IPS DF 6.9 (cell line): ENCODE results near the gene PRDX3.
A peak's percentile ranks its signal among the peaks of the same experiment; 100 is the strongest.
"Not testable (repeated sequence)": the region's sequence is repeated elsewhere in the genome, so short reads cannot be mapped to it uniquely, and the experiment has no call there.

ENCODE experiments used
- DNase-seq: peaks from one replicate; pipeline ENCODE4 v3.0.0-alpha.2; 2013; ENCODE audit warnings: low read depth, low spot score
- H3K27ac ChIP-seq: one replicate; pipeline ENCODE4 v1.5.1; 2013; ENCODE audit warnings: low read length, control low read depth
- H3K27me3 ChIP-seq: 2 replicates; pipeline ENCODE4 v1.6.1; 2013; ENCODE audit warnings: mild to moderate bottlenecking, low read length; ENCODE audit not compliant: control insufficient read depth, insufficient read depth
- H3K36me3 ChIP-seq: 2 replicates; pipeline ENCODE4 v1.6.1; 2013; ENCODE audit warnings: low read length; ENCODE audit not compliant: control insufficient read depth, insufficient read depth
- H3K4me1 ChIP-seq: 2 replicates; pipeline ENCODE4 v1.6.1; 2013; ENCODE audit warnings: low read length; ENCODE audit not compliant: control insufficient read depth, insufficient read depth
- H3K4me3 ChIP-seq: 2 replicates; pipeline ENCODE4 v1.5.1; 2013; ENCODE audit warnings: mild to moderate bottlenecking, low read length
- H3K9me3 ChIP-seq: 2 replicates; pipeline ENCODE4 v1.6.1; 2013; ENCODE audit warnings: low read length, inconsistent platforms; ENCODE audit not compliant: control insufficient read depth, insufficient read depth
- WGBS: extraction: QIAGEN DNeasy Blood & Tissue Kit; methylation state at CpG from one replicate; pipeline ENCODE4 v1.1.7; 2013; ENCODE audit warnings: mixed read lengths, missing lambda C conversion rate; ENCODE audit not compliant: insufficient read length, insufficient coverage; 5-methylcytosine and 5-hydroxymethylcytosine counted together

Gene PRDX3

GRCh38 chr10:119190954-119191785 lies 12.6 kb upstream of the PRDX3 start:
- Histone ChIP-seq H3K4me1 (no peaks in the 10 kb centered on the region), H3K36me3 (no peaks in the 10 kb centered on the region), H3K9me3 (no peaks in the 10 kb centered on the region), H3K27ac (no peak overlapping the region), H3K4me3 (no peak overlapping the region), H3K27me3 (no peaks in the 10 kb centered on the region)
- no CpG with 5 or more reads among the region's 5 CpGs for WGBS
- no peak for DNase-seq

- Histone ChIP-seq H3K9me3 (no peaks in the 10 kb centered on the region), H3K4me3 (no peak overlapping the region), H3K36me3 (no peaks in the 10 kb centered on the region), H3K4me1 (no peaks in the 10 kb centered on the region), H3K27me3 (no peaks in the 10 kb centered on the region), H3K27ac (no peak overlapping the region)
- WGBS, result no CpG with 5 or more reads among the region's 4 CpGs
- DNase-seq, result no peak
Observed at GRCh38 chr10:119190353-119190752, 11.7 kb upstream of the PRDX3 start.

- WGBS, result no CpG with 5 or more reads among the region's 3 CpGs
- H3K27ac ChIP-seq, result no peak overlapping the region
- no peaks in the 10 kb centered on the region for H3K27me3 ChIP-seq
- no peak for DNase-seq
- H3K36me3 ChIP-seq, result no peaks in the 10 kb centered on the region
- H3K4me1 ChIP-seq, result no peaks in the 10 kb centered on the region
- no peak overlapping the region for H3K4me3 ChIP-seq
- no peaks in the 10 kb centered on the region for H3K9me3 ChIP-seq
Observed at GRCh38 chr10:119189811-119190282, 11.2 kb upstream of the PRDX3 start.

GRCh38 chr10:119183664-119184412 lies 5.2 kb upstream of the PRDX3 start:
- WGBS, result no CpG with 5 or more reads among the region's 9 CpGs
- no peak for DNase-seq
- Histone ChIP-seq H3K27me3 (no peaks in the 10 kb centered on the region), H3K36me3 (no peaks in the 10 kb centered on the region), H3K9me3 (no peaks in the 10 kb centered on the region), H3K27ac (no peak overlapping the region), H3K4me1 (no peaks in the 10 kb centered on the region), H3K4me3 (no peak overlapping the region)

- not testable (repeated sequence) for H3K4me1 ChIP-seq, H3K4me3 ChIP-seq
Observed at GRCh38 chr10:119180850-119181400, 2.3 kb upstream of the PRDX3 start.

GRCh38 chr10:119177708-119178371 lies 772 bp downstream of the PRDX3 start:
- no peaks in the 10 kb centered on the region for H3K27me3 ChIP-seq
- no peak overlapping the region for H3K27ac ChIP-seq
- H3K4me3 ChIP-seq, result peak overlapping the region; percentile 81; the same call in 1 of the 2 replicates
- H3K4me1 ChIP-seq, result no peaks in the 10 kb centered on the region
- WGBS, result no CpG with 5 or more reads among the region's 21 CpGs
- H3K9me3 ChIP-seq, result no peaks in the 10 kb centered on the region
- no peak for DNase-seq
- H3K36me3 ChIP-seq, result peaks cover 10% of the 10 kb centered on the region; the same call in 1 of the 2 replicates

More at GRCh38 chr10:119180850-119181400, 2.3 kb upstream of the PRDX3 start:
- no CpG with 5 or more reads among the region's 7 CpGs for whole genome bisulfite sequencing
- not testable (repeated sequence) for H3K36me3 ChIP-seq, H3K27ac ChIP-seq, H3K9me3 ChIP-seq, DNase-seq, H3K27me3 ChIP-seq

GRCh38 chr10:119176166-119176565 lies 2.4 kb downstream of the PRDX3 start:
- Histone ChIP-seq H3K27ac (no peak overlapping the region), H3K36me3 (peaks cover 22% of the 10 kb centered on the region; the same call in 1 of the 2 replicates), H3K4me1 (no peaks in the 10 kb centered on the region), H3K9me3 (no peaks in the 10 kb centered on the region), H3K27me3 (no peaks in the 10 kb centered on the region), H3K4me3 (no peak overlapping the region)
- DNase-seq, result no peak
- WGBS, result no CpG with 5 or more reads among the region's 6 CpGs

GRCh38 chr10:119174109-119174508 lies 4.5 kb downstream of the PRDX3 start:
- no peaks in the 10 kb centered on the region for H3K4me1 ChIP-seq
- H3K27me3 ChIP-seq, result no peaks in the 10 kb centered on the region
- no peaks in the 10 kb centered on the region for H3K9me3 ChIP-seq
- no peak overlapping the region for H3K27ac ChIP-seq
- H3K36me3 ChIP-seq, result peaks cover 32% of the 10 kb centered on the region; the same call in 1 of the 2 replicates
- H3K4me3 ChIP-seq, result no peak overlapping the region
- no peak for DNase-seq
- WGBS, result no CpG with 5 or more reads among the region's 2 CpGs

- Histone ChIP-seq H3K4me3 (no peak overlapping the region), H3K9me3 (no peaks in the 10 kb centered on the region), H3K27ac (no peak overlapping the region), H3K4me1 (peaks cover 2% of the 10 kb centered on the region; the same call in 1 of the 2 replicates), H3K27me3 (no peaks in the 10 kb centered on the region), H3K36me3 (peaks cover 17% of the 10 kb centered on the region; the same call in 1 of the 2 replicates)
- no peak for DNase-seq
- WGBS, result 100% methylated on average over 1 of the region's 8 CpGs
Observed at GRCh38 chr10:119167041-119167440, 11.6 kb downstream of the PRDX3 start.

- Histone ChIP-seq H3K27me3 (no peaks in the 10 kb centered on the region), H3K4me1 (peaks cover 2% of the 10 kb centered on the region; the same call in 1 of the 2 replicates), H3K4me3 (no peak overlapping the region), H3K36me3 (peaks cover 14% of the 10 kb centered on the region; the same call in 1 of the 2 replicates), H3K27ac (no peak overlapping the region), H3K9me3 (no peaks in the 10 kb centered on the region)
- DNase-seq, result no peak
- no CpG with 5 or more reads among the region's 8 CpGs for WGBS
Observed at GRCh38 chr10:119166564-119166963, 12.0 kb downstream of the PRDX3 start.
